HUES48 (cell line): ENCODE results near the gene ADGRA3.

Experiments used
- H3K27ac ChIP-seq: one replicate; pipeline ENCODE4 v1.7.0; 2013; ENCODE audit warnings: low read depth, low read length, inconsistent platforms
- H3K27me3 ChIP-seq: 2 replicates; pipeline ENCODE4 v1.6.1; 2013; ENCODE audit warnings: mild to moderate bottlenecking, low read length; ENCODE audit not compliant: control insufficient read depth, insufficient read depth
- H3K36me3 ChIP-seq: 2 replicates; pipeline ENCODE4 v1.6.1; 2013; ENCODE audit warnings: low read length; ENCODE audit not compliant: control insufficient read depth, insufficient read depth
- H3K4me1 ChIP-seq: 2 replicates; pipeline ENCODE4 v1.6.1; 2013; ENCODE audit warnings: mild to moderate bottlenecking, low read length; ENCODE audit not compliant: control insufficient read depth, insufficient read depth
- H3K4me3 ChIP-seq: 2 replicates; pipeline ENCODE4 v1.5.1; 2013; ENCODE audit warnings: mild to moderate bottlenecking, low read depth, low read length
- H3K9ac ChIP-seq: 2 replicates; pipeline ENCODE4 v1.6.1; 2013; ENCODE audit warnings: mild to moderate bottlenecking, low read depth, low read length, moderate library complexity
- H3K9me3 ChIP-seq: 2 replicates; pipeline ENCODE4 v1.6.1; 2013; ENCODE audit warnings: low read length; ENCODE audit not compliant: control insufficient read depth, insufficient read depth

ADGRA3 gene

DNA sequence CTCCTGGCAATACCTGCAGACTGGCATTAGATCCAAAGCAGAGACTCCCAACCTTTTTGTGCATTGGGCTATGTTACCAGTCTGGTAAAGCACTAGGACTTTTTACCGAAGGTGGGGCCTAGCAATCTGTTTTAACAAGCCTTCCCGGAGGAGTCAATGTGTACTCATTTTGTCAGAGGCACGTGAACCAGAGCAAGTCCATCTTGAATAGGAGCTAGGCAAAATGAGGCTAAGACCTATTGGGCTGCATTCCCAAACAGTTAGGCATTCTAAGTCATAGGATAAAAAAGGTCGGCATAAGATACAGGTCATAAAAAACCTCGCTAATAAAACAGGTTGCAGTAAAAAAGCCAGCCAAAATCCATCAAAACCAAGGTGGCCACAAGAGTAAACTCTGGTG lies 22.3 kb downstream of the ADGRA3 start:
- Histone ChIP-seq H3K9ac (no peak overlapping the region), H3K9me3 (no peaks in the 10 kb centered on the region), H3K27ac (no peak overlapping the region), H3K36me3 (no peaks in the 10 kb centered on the region), H3K4me1 (peaks cover 28% of the 10 kb centered on the region), H3K4me3 (no peak overlapping the region), H3K27me3 (no peaks in the 10 kb centered on the region)

DNA sequence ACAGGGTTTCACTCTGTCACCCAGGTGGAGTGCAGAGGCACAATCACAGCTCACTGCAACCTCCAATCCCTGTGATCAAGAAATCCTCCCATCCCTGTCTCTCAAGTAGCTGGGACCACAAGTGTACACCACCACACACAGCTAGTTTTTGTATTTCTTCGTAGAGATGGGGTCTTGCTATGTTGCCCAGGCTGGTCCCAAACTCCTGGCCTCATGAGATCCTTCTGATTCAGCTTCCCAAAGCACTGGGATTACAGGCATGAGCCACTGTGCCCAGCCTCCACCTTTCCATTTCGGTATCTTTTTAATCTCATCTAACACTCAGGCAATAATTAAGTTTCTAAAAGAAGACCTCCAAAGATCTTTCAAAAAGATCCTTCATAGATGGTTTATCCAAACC lies 22.9 kb downstream of the ADGRA3 start:
- Histone ChIP-seq H3K9ac (no peak overlapping the region), H3K27ac (no peak overlapping the region), H3K4me3 (no peak overlapping the region), H3K27me3 (no peaks in the 10 kb centered on the region), H3K9me3 (no peaks in the 10 kb centered on the region), H3K36me3 (no peaks in the 10 kb centered on the region), H3K4me1 (peaks cover 28% of the 10 kb centered on the region)

DNA sequence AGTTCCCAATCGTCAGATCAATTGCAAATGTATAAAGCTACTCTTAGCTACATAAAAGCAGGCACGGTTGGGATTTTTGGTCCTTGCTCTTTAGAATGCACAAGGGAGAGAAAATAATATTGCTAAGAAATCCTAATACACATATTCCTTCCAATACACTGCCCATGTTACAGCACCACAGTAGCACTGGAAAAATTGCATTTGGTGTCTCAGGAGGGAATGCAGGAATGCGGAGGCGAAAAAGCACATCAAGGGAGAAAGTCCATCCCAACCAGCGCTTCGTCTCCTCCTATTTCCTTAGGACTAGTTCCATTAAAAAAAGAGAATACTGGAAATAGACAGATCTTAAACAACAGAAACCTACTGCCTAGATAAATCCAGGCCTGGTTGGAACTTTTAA lies 23.9 kb downstream of the ADGRA3 start:
- H3K36me3 ChIP-seq, result no peaks in the 10 kb centered on the region
- peaks cover 32% of the 10 kb centered on the region for H3K4me1 ChIP-seq
- no peaks in the 10 kb centered on the region for H3K9me3 ChIP-seq
- peak overlapping the region; percentile 35 for H3K27ac ChIP-seq
- no peak overlapping the region for H3K4me3 ChIP-seq
- H3K9ac ChIP-seq, result no peak overlapping the region
- H3K27me3 ChIP-seq, result no peaks in the 10 kb centered on the region

DNA sequence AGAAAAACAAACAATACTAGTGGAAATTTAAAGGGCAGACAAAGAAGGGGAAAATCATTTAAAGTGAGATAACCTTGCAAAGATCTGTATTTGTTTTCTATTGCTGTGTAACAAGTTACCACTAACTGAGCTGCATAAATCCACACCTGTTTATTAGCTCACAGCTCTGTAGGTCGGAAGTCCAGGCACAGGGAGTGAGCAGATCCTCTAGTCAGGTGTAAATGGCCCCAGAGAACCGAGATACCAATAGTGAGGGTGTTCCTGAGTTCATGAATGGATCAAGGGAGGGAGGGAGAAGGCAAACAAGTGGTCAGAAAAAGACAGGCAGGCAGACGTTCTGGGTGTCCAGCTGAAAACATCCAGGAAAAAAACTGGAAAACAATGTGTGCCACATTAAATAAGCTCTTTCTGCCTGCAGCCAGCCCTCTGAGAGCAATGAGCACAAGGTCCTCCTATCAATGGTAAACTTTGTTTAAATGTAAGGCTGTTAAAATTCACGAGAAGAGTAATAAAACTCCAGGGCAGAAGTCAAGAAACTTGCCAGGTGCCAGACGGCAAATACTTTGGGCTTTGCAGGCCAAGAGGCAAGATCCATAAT lies 25.0 kb downstream of the ADGRA3 start:
- Histone ChIP-seq H3K36me3 (no peaks in the 10 kb centered on the region), H3K9me3 (no peaks in the 10 kb centered on the region), H3K9ac (no peak overlapping the region), H3K4me3 (no peak overlapping the region), H3K27me3 (no peaks in the 10 kb centered on the region), H3K27ac (no peak overlapping the region), H3K4me1 (peaks cover 33% of the 10 kb centered on the region)

DNA sequence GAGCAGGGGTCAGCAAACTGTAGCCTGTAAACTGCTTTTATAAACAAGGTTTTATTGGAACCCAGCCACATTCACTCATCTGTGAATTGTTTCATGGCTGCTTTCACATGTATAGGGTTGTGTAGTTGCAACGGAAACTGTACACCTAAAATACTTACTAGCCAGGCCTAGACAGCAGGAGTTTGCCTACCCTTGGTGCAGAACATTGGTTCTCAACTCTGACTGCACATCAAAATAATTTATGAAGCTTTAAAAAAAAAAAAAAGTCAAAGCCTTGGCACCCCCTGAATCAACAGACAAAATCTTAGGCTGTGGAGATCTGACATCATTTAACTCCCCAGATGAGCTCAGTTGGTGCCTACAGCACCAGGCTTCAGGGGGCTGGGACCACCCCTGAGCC lies 27.8 kb downstream of the ADGRA3 start:
- Histone ChIP-seq H3K27me3 (no peaks in the 10 kb centered on the region), H3K36me3 (no peaks in the 10 kb centered on the region), H3K4me1 (peaks cover 44% of the 10 kb centered on the region), H3K9ac (no peak overlapping the region), H3K9me3 (no peaks in the 10 kb centered on the region), H3K27ac (no peak overlapping the region), H3K4me3 (no peak overlapping the region)

DNA sequence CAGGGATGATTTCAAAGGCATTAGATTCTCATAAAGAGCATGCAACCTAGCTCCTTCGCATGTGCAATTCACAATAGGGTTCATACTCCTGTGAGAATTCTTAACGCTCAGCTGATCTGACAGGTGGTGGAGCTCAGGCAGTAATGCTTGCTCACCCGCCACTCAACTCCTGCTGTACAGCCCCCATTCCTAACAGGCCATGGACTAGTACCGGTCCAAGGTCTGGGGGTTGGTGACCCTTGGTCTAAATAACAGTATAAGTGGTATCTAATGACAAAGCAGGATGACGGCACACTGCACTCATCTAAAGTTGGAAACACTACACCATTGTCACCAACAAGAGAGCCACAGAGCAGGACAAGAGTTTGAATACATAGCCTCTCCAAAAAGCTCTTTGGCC lies 28.5 kb downstream of the ADGRA3 start:
- H3K9ac ChIP-seq, result no peak overlapping the region
- H3K4me1 ChIP-seq, result peaks cover 43% of the 10 kb centered on the region
- no peak overlapping the region for H3K27ac ChIP-seq
- H3K9me3 ChIP-seq, result no peaks in the 10 kb centered on the region
- no peaks in the 10 kb centered on the region for H3K27me3 ChIP-seq
- H3K4me3 ChIP-seq, result no peak overlapping the region
- no peaks in the 10 kb centered on the region for H3K36me3 ChIP-seq

DNA sequence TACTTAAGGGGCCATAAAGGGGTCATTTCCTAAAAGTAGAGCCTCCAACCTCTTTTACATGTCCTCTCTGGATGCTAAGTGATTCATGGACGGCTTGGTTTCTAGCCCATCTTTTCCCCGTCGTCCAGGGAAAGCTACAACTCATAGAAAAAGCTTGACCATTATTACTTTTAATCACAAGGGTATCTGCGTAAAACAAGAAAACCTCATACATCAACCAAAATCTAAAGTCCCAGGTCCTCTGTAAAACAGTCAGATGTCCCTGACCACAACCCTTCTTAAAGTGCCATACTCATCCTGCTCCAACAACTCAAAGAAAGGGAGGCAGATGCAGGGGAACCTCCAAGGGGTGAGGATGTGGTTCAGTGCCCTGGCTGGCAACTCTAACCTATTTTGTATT lies 29.6 kb downstream of the ADGRA3 start:
- H3K4me1 ChIP-seq, result peaks cover 39% of the 10 kb centered on the region
- H3K27ac ChIP-seq, result no peak overlapping the region
- H3K36me3 ChIP-seq, result no peaks in the 10 kb centered on the region
- no peaks in the 10 kb centered on the region for H3K9me3 ChIP-seq
- H3K27me3 ChIP-seq, result no peaks in the 10 kb centered on the region
- H3K4me3 ChIP-seq, result no peak overlapping the region
- H3K9ac ChIP-seq, result no peak overlapping the region

DNA sequence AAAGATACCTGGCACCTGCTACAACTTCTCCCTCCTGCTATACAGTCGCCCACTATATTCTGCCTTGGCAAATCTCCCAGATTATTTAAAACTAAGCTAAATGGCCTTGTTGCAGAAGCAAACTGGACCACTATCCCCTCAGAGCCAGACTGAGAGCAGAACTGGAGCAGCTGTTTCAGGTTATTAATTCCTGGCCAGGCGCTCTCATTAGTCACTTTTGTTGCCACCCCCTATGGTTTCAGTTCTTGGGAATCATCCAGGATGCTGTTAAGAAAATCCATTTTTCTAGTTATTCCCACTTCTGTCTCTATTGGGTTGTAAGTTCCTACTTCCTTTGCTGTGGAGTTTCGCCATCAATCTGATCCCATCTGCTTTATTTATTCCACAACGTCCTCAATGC lies 30.1 kb downstream of the ADGRA3 start:
- H3K27me3 ChIP-seq, result no peaks in the 10 kb centered on the region
- H3K4me3 ChIP-seq, result no peak overlapping the region
- no peaks in the 10 kb centered on the region for H3K36me3 ChIP-seq
- no peak overlapping the region for H3K27ac ChIP-seq
- no peak overlapping the region for H3K9ac ChIP-seq
- H3K9me3 ChIP-seq, result no peaks in the 10 kb centered on the region
- peaks cover 39% of the 10 kb centered on the region for H3K4me1 ChIP-seq

DNA sequence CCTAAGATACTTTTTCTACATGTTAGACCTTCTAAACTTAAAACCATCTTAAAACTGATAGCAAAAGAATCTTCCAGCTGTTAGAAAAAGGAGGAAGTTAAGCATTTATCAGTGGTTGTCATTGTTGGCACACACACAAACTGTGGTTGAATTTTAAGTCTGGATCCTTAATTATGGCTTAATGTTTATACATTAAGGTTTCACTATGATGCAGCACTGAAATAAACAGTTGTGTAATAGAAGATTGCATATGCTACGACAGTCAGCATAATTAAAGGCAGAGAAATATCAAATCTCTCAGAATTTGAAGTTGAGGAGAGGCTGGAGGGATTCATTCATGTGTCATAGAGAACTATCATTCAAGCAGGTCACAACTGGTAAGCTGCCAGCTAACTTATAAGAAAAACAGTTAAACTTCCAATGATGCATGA lies 32.3 kb downstream of the ADGRA3 start:
- no peaks in the 10 kb centered on the region for H3K27me3 ChIP-seq
- no peak overlapping the region for H3K27ac ChIP-seq

DNA sequence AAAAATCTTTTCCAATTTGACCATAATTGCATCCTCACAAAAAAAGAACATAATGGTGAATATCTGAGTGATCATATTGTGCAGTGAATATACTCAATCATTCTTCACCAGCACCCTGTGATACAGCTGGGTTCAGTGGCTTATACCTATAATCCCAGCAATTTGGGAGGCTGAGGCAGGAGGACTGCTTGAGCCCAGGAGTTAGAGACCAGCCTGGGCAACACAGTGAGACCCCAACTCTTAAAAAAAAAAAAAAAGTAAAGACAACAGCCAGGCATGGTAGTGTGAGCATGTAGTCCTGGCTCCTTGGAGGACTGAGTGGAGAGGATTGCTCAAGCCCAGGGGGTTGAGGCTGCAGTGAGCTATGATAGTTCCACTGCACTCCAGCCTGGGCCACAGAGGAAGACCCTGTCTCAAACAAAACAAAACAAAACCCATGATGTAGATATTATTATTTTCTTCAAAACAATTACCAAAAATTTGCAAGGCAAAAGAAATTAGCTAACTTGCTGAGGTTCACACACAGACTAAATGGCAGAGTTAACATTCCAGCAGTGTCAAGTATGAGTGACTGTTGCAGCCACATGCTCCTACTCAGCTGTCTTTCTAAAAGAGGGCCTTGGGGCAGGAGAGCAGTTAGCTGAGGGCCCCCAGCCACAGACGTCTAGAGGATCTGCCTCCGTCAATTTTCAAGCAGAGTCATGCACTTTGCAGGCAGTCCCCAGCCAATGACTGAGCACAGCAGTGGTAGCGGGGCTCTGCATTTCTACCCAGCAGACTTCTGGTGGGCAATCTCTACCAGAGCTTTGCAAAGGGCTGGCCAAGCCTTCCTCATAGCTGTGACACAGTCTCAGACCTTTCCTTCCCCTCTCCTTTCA lies 33.4 kb downstream of the ADGRA3 start:
- no peaks in the 10 kb centered on the region for H3K36me3 ChIP-seq
- H3K27me3 ChIP-seq, result no peaks in the 10 kb centered on the region
- no peaks in the 10 kb centered on the region for H3K9me3 ChIP-seq
- no peak overlapping the region for H3K4me3 ChIP-seq
- no peak overlapping the region; the same call in 1 of the 2 replicates for H3K9ac ChIP-seq
- H3K27ac ChIP-seq, result no peak overlapping the region
- H3K4me1 ChIP-seq, result peaks cover 37% of the 10 kb centered on the region

More for the DNA sequence above, 32.3 kb downstream of the ADGRA3 start:
- no peaks in the 10 kb centered on the region for H3K9me3 ChIP-seq
- H3K4me3 ChIP-seq, result no peak overlapping the region
- no peaks in the 10 kb centered on the region for H3K36me3 ChIP-seq
- peaks cover 37% of the 10 kb centered on the region for H3K4me1 ChIP-seq
- no peak overlapping the region for H3K9ac ChIP-seq

DNA sequence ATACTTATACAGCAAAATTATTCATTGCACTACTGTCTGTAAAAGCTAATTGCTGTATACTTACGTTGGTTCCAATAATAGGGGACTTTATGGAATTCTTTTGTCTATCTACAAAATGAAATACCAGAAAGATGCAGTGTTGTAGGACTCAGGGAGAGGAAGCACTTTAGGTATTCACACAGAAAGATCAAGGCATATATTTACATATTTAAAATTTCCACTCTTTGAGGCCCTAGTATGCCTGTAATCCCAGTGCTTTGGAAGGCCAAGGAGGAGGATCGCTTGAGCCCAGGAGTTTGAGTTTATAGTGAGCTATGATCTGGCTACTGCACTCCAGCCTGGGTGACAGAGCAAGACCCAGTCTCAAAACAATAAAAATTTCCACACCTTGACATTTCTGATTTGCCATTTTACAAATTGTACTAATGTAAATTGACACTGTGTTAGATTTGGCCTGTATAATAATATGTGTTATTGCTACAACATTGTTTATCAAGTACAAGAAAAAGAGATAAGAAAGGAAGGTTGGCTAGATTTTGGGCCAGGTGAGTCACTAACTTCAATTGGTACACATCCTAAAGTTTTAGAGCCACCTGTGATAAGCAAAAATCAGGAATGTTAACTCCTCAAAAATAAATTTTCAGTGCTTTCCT lies 35.1 kb downstream of the ADGRA3 start:
- Histone ChIP-seq H3K27me3 (no peaks in the 10 kb centered on the region), H3K36me3 (no peaks in the 10 kb centered on the region), H3K4me3 (no peak overlapping the region), H3K27ac (peak overlapping the region; percentile 66), H3K9me3 (no peaks in the 10 kb centered on the region), H3K9ac (no peak overlapping the region), H3K4me1 (peaks cover 30% of the 10 kb centered on the region)
